HG03103 (cell line): ENCODE results near the gene LZTS3.
A peak's percentile ranks its signal among the peaks of the same experiment; 100 is the strongest.
"Not testable (repeated sequence)": the region's sequence is repeated elsewhere in the genome, so short reads cannot be mapped to it uniquely, and the experiment has no call there.

Source experiments
- ATAC-seq: cut with Tn5 transposase; IDR thresholded peaks from one replicate; pipeline ENCODE4 v1.9.1; 2021; ENCODE audit warnings: low read depth; ENCODE audit not compliant: unreplicated experiment

The LZTS3 gene

DNA sequence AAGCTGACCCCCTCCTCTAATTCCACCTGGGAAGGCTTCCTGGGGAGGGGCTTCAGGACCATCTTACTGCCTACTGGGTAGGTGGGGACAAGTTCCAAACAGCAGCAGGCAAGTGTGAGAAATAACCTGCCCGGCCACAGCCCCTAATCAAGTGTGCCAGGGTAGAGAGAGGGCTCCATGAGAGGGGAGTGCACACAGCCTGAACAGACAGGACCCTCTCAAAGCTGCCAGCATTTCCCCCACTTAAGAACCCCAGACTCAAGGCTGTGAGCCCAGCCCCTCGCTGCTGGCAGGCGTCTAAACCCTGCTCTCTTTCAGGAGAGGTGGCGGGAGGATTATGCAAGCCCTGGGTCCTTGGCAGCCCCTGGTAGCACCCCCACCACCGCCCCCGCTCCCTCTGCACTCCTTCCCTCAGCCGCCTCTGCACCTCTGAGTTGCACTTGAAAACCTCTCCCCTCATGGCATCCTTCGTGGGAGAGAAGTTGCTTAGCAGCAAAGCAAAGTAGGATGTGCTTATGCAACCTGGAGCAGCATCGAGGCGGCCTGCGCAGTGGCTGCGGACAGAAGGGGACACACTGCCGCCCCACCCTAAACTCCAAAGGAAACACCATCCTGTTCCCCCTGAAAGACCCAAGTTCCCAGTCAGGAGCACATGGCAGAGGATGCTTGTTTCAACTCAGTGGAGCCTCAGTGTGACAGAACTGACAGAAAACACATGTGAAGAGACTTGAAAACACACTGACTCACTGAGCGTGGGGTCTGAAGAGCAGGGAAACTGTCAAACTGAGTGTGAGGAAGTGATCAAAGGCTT lies 20.7 kb upstream of the LZTS3 start:
- no peak for ATAC-seq

DNA sequence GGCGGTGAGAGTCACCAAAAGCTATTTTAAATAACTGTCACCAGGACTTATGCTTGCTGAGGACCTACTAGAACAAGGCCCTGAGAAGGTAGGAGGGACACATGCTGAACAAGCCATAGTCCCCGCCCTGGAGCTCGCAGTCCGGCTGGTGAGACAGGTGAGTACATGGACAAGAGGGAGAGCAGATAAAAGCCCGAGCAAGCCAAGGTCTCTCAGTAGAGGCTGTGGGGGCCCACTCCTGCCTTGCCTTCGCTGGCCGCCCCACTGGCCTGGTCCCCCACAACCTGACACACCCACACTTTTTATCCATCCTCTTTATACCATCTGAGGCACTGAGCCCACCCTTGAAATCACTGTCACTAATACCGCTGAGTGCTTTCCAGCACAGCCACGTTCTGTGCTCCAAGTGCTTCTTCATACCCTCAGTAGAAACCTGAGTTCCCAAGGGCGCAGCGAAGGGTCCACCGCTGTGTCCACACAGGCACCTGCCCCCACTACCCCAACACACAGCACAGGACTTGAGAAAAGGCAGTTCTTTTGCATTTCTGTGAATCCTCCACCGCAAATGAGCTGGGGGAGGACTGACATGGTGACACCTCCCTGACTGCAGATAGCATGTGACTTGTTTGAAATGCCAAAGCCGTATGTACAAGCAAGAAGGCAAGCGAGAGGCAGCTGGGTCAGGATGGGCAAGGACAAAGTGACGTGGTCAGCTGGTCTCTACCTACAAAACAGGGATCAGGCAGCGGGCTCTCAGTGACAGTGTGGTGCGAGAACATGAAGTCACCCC lies 19.1 kb upstream of the LZTS3 start:
- ATAC-seq = no peak

DNA sequence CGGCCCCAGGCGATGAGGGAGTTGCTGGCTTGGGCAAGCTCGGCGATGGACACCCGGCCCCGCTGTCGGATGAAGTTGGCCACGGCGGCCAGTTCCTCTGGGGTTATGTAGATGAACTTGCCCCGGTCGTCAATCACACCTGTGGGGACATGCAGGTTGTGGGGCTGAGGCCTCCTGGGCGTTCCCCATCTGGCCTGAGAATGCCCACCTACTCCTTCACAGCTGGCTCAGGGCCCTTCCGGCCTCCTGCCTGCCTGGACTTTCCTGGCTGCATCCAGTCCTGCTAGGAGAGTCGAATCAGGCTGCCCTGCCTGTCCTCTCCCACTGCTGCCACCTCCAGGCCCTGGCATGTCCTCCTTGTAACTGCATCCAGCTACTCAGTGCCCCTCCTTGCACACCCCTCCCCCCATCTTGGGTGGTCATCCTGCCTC lies 17.3 kb upstream of the LZTS3 start:
- no peak for ATAC-seq

DNA sequence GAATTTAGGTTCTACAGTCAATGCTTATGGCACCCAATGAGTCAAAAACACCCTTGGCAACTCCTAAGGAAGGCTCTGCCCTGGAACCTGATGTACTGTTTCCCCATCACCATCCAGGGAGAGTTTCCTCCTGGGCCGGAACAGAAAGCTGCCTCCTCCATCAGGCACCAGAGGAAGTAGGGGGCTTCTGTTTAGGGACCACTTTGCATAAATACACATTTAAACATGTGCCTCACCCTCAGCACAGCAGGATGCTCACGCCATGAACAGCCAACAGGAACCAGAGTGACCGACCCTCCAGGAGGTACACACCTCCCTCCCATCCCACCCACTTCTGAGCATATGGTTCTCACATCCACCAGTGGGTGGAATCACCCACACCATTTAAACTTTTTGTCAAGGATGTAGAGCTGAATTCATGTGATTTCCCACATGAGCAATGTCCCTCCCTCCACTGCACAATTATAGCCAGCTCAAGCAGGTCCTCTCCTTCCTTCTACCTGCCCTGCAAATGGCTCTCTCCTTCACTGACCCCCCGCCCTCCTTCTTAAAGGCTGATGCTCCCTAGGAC lies 16.3 kb upstream of the LZTS3 start:
- ATAC-seq = no peak

DNA sequence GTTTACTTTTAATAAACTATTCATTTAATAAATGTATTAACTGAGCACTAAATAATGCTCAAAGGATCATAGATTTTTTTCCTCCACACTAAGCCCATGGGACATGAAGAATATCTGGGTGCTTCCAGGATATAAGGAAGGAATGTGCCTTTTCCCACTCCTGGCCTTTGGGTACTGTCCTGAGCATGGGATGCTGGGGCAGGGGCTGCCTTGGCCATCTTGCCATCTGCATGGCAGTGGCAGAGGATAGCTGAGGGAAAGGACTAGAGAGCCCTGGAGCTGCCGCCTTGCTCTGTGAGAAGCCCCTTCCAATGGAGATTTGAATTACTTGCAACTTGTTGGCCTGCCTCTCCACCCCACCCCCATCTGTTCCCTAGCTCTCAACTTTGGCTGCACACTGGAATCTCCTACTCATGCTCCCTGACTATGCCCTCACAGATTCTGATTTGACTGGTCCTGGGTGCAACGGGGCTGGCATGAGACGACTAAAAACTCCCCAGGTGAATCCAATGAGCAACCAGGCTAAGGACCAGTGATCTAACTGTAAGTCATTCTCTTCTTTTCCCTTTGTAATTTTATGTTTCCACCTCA lies 15.6 kb upstream of the LZTS3 start:
- ATAC-seq = no peak

DNA sequence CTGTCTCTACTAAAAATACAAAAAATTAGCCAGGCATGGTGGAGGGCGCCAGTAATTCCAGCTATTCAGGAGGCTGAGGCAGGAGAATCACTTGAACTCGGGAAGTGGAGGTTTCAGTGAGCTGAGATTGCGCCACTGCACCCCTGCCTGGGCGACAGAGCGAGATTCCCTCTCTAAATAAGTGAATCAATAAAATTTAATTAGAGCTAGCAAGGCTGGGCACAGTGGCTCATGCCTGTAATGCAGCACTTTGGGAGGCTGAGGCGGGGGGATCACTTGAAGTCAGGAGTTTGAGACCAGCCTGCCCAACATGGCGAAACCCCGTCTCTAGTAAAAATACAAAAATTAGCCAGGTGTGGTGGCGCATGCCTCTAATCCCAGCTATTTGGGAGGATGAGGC lies 14.5 kb upstream of the LZTS3 start:
- not testable (repeated sequence) for ATAC-seq

DNA sequence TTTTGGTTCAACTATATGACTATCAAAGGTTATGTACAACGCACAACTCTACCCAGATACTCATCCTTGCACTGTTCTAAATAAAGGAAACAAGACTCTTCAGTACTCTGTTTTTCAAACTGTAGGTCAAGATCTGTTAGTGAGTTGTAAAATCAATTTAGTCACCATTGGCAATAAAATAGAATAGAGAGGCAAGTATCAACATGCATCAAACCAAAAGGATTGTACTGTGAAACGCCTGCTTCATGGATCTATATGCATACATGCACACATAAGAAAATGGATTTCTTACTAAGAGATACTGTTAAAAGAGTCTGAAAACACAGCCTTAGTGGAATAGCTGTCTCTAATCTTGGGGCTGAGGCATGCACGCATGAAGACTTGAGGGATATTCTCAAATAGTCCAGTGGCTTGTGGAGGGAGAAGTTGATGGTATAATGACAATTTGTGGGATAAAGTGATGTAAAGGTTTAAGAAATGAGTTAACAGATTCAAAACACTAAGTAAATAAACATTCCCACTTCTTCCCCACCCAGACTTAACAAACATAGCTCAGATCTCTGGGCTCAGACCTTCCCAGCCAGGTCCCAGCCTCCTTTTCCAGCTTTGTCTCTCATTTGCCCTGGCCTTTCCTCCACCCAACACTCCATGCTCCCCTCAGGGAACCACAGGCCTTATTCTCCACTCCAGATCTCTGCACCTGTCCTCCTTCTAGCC lies 10.7 kb upstream of the LZTS3 start:
- ATAC-seq = no peak

DNA sequence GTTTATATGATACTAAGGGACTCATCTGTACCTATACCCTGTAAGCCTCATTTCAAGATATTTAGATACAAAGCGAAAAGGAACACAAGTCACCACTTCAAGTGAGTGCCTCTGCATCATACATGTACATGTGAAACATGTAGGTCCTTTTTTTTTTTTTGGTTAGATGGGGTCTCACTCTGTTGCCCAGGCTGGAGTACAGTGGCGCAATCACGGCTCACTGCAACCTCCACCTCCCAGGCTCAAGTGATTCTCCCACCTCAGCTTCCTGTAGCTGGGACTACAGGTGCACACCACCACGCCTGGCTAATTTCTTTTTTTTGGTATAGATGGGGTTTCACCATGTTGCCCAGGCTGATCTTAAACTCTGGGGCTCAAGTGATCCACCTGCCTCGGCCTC lies 9.1 kb upstream of the LZTS3 start:
- not testable (repeated sequence) for ATAC-seq

DNA sequence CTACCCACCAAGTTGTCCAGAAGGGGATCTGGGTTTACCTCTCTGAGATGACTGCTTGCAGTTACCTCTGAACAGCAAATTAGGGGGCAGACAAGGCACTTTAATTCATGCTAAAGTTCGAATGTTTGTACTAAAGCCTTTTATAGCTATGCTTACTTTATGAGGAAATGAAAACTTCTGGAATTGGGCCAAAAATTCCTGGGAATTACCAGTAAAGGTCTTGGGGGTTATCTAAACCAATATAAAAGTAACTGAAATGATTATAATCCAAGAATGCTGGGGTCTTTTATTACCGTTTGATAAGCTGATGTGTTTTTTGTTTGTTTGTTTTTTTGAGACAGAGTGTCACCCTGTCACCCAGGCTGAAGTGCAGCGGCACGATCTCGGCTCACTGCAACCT lies 7.9 kb upstream of the LZTS3 start:
- ATAC-seq = no peak

DNA sequence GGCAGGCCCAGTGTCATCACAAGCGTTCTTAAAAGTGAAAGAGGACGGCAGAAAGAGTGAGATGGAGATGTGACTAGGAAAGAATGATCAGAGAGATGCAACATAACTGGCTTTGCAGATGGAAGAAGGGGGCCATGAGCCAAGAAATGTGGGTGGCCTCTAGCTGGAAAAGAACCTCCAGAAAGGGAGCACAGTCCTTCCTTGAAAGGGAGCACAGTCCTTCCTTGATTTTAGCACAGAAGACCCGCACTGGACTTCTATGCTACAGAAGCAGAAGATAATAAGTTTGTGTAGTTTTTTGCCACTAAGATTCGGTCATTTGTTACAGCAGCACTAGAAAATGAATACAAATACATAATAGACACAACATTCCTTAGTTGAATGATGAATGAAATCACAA lies 7.0 kb upstream of the LZTS3 start:
- ATAC-seq = no peak

DNA sequence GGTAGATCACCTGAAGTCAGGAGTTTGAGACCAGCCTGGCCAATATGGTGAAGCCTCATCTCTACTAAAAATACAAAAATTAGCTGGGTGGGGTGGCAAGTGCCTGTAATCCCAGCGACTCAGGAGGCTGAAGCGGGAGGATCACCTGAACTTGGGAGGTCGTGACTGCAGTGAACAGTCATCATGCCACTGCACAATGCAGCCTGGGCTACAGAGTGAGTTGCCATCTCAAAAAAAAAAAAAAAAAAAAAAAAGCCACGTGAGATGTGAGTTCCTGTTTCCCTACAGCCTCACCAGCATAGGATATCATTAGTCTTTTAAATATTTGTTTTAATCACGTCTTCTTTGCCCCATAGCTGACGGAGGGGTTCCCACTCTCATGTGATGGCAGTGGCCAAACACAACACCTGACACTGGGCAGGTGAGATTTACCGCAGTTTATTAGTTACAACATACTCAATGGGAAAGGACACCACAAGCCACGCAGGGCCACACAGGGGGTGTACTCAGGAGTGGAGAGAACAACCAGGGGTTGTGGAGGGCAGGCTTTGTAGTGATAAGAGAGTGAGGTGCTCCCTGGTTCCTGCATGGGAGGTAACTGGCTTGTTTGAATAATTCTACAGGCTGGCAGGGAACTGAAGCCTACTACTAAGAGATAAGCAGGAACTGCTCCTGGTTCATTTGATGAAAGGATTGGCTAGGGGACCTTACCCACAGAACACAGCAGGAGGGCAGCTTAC lies 4.6 kb upstream of the LZTS3 start:
- ATAC-seq = no peak

DNA sequence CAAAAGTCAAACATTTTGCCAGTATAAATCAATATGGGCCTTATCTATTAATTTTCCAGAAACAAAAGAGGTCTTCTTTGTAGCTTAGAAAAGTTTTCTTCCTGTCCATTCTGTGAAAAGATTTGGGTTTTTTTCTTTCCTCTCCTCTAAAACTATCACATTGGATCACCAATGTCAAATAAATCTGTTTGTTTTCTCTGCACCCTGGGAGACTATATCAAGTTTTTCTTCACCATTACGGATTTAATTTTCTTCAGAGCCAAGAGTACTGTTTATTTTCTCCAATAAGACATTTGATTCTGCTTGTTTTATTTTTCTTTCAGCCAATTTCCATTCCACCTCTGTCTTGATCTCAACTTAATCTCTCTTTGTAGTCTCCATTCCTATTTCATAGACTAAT lies 1.9 kb upstream of the LZTS3 start:
- ATAC-seq = no peak

DNA sequence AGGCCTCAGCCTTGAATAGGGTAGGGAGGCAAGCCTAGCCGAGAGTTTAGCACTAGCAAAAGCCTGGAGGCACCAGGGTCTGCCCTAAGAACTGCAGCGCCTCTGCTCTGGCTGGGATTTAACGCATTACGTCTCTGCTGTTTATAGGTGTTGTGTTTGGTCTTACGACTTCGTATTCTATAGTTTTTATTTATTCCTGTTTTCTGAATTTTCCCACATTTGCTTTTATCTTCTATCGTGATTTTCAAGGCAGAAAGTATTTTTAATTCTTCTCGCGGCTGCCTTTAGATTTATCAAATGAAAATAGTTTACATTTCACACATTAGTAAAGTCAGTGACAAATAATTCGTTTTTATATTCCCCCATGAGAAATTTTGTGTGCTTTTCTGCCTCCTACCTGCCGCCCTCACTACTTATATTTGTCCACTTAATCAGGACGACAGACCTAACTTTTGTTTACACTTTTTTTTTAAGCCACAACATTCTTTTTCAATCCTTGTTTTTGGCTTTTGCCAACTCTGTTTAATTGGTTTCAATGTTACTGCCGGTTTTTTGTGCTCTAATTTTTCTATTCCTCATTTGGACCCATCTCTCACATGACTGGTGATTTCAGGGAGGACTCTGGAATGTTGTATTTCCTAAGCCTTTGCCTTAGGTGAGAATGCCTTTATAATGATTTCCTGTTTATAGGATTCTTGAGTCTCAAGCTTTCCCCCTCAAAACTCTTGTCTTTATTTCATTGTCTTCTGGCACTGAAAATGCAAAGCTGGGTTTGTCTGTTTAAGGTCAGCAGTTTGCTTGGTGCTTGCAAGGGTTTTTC lies 1.3 kb upstream of the LZTS3 start:
- no peak for ATAC-seq

DNA sequence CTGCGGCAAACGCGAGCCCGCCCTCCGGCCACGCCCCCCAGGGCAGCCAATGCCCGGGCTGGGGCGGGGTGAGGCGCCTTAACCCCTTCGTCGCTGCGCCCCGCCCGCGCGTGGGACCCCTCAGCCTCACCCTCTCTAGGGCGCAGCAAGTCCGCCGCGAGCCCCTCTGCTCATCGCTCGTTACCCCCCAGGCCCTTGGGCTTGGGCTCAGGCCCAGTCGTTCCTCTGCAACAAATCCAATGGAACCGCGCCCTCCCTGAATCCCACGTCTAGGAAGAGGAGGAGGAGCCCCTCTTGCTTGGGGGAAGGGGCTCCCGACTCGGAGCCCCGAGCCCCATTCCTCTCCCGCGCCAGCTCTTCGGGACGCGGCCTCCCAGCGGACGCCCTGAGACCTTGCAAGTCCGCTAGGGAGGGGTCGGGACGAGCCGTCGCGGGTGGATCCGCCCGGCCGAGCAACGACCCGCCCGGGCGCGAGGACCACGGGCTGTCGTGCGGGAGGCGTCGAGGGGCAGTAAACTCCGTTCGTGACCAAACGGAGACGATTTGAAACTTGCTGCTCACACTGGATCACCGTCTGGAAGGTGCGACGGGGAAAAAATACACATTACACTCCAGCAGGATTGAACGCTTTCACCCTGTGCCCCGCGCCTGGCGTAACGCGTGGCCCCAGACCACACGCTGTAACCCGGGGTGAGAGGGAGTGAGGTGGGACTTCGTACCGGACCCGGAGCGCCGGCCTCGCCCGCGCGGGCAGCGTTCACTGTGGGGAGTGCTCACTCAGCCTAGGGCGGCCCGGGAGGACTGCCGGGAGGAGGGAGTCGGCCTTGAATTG lies 477 bp upstream of the LZTS3 start:
- peak; percentile 82 for ATAC-seq

DNA sequence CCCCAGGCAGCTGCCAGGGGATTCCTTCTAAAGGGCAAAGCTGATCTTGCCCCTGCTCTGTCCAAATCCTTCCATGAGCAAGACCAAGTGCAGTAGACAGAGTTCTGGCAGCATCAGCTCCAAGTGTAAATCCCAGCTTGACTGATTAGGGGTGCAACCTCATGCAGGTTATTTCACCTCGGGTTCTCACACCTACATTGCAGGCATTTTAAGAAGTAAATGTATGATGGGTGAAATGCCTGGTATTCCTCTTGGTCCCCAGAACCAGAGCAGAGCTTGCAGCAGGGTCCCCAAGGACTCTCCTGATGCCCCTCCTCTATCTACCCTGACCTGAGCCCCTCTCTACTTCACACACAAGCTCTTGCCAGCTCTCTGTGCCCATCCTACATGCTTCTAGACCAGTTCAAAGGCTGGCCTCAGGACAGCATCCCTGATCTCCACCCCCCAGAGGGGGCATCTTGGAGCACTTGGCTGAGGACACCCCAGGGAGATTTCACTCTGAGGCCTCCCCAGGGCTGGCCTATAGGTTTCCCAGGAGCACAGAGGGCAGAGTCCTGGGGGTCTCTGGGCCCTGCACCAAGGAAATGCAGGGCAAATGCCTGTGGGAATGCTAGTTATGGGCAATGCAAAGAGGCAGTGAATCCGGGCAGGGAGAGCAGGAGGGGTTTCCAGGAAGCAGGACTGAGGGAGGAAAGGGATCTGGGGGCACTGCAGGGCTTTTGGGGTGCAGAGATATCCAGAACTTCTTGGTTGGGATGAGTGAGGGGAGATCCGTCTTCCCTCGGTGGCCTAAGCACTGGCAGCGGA lies 1.0 kb downstream of the LZTS3 start:
- no peak for ATAC-seq

DNA sequence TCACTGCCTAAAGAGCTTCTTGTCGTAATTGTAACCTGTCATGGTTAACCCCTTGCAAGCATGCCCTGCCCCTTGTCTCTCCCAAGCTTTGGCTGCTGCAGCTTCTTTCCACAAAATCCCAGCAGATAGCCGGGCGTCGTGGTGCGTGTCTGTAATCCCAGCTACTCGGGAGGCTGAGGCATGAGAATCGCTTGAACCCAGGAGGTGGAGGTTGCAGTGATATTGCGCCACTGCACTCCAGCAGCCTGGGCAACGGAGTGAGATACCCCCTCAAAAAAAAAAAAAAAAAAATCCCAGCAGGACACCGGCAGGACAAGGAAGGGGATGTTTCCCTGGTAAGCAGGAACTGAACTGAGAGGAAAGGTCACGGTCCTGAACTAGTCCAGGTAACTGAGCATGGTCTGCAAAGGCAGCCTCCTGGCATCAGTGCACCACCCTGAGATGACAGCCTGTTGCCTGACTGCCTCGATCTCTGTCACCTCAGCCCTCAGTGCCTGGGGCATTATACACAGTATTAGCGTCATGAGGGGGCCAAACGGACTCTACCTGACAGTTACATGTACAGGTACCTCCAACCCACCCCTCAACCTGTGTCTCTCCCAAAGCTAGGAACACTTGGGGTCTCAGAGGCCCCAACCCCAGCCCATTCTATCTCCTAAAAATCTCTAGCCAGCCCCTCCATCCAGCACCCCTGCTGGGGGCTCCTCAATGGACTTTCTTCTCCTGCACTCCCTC lies 1.8 kb downstream of the LZTS3 start:
- no peak for ATAC-seq
